K562 (cell line): ENCODE measurements around the gene RGR. TPM values are rescaled to one million over a fixed set of nuclear protein-coding genes. Genes with fewer than 3 reads are reported as not detected.
A peak's percentile ranks its signal among the peaks of the same experiment; 100 is the strongest.

Experiments used
- ATF6 ChIP-seq: sonication (generic); formaldehyde crosslinking; IDR thresholded peaks from 2 replicates; pipeline ENCODE4 v1.4.0; 2020; ENCODE audit warnings: mild to moderate bottlenecking, missing genetic modification reagents
- CREM ChIP-seq: IDR thresholded peaks from 2 replicates; pipeline ENCODE4 v1.6.1; 2014; ENCODE audit warnings: antibody characterized with exemption, low read depth
- HNRNPK ChIP-seq: fragments of 200-400 bp; formaldehyde crosslinking; IDR thresholded peaks from one replicate; pipeline ENCODE4 v1.6.1; 2018; ENCODE audit warnings: mild to moderate bottlenecking, low read depth, low read length; ENCODE audit not compliant: poor library complexity, severe bottlenecking
- MAX ChIP-seq: sonication (generic); formaldehyde crosslinking; IDR thresholded peaks from 2 replicates; pipeline ENCODE4 v1.9.0; 2022; ENCODE audit warnings: mild to moderate bottlenecking, missing genetic modification reagents
- MEF2A ChIP-seq: IDR thresholded peaks from 2 replicates; pipeline ENCODE4 v1.6.1; 2011; ENCODE audit warnings: low read depth, mild to moderate bottlenecking, low read length, moderate library complexity; ENCODE audit not compliant: control insufficient read depth
- MTA1 ChIP-seq: fragments of 450-650 bp; IDR thresholded peaks from 2 replicates; pipeline ENCODE4 v1.6.1; 2017; ENCODE audit warnings: borderline replicate concordance
- SMAD1 ChIP-seq: fragments of 150-350 bp; IDR thresholded peaks from 2 replicates; pipeline ENCODE4 v1.6.1; 2014; ENCODE audit warnings: low read length, low read depth; ENCODE audit not compliant: partially characterized antibody
- SREBF1 ChIP-seq: fragments of 150-350 bp; IDR thresholded peaks from 2 replicates; pipeline ENCODE4 v1.6.1; 2014; ENCODE audit warnings: antibody characterized with exemption, low read depth, low read length, borderline replicate concordance
- ZBTB1 ChIP-seq: sonication (generic); formaldehyde crosslinking; IDR thresholded peaks from 2 replicates; pipeline ENCODE4 v1.8.1; 2023; ENCODE audit warnings: missing genetic modification reagents, low read depth, mild to moderate bottlenecking, borderline replicate concordance
- ZBTB8A ChIP-seq: fragments of 450-650 bp; IDR thresholded peaks from 2 replicates; pipeline ENCODE4 v1.6.1; 2018; ENCODE audit warnings: mild to moderate bottlenecking, moderate library complexity; ENCODE audit not compliant: partially characterized antibody
- polyA plus RNA-seq, 8 experiments: library from polyadenylated mRNA; depleted of rRNA in 4 of 8; stranded (reverse) in 5 of 8; unstranded in 3 of 8; fragments of >200 nt; fragmentation: Nextera tagmentation in 2 of 8; fragmentation: Illumina TruSeq in 1 of 8; extraction: Ambion mirVana in 2 of 8; extraction: Trizol in 1 of 8; gene quantifications; 2 replicates each; pipeline versions ENCODE4 v1.2.1 to v1.2.3, GENCODE V29; 2011 to 2014; ENCODE audit warnings: inconsistent platforms in 1 of 8, missing spikeins in 1 of 8
- total RNA-seq, 7 experiments: library from RNA; depleted of rRNA in 6 of 7; stranded (reverse); fragments of >200 nt in 6 of 7; fragmentation: Illumina TruSeq in 2 of 7; extraction: Trizol in 2 of 7; gene quantifications; 2 replicates each; pipeline versions ENCODE4 v1.2.1 to v1.2.3, GENCODE V29; 2011 to 2021; ENCODE audit warnings: low replicate concordance in 1 of 7
- TF ChIP-seq, protein P1 (sequence below): sonication (generic); formaldehyde crosslinking; IDR thresholded peaks from 2 replicates; pipeline ENCODE4 v1.8.0; 2022; ENCODE audit warnings: mild to moderate bottlenecking, missing genetic modification reagents

Gene RGR
- total and polyA plus RNA-seq, 9 of the 15 experiments (the other 6 are each of a cell fraction or from before 2014, with no cell fraction given) = not detected

DNA sequence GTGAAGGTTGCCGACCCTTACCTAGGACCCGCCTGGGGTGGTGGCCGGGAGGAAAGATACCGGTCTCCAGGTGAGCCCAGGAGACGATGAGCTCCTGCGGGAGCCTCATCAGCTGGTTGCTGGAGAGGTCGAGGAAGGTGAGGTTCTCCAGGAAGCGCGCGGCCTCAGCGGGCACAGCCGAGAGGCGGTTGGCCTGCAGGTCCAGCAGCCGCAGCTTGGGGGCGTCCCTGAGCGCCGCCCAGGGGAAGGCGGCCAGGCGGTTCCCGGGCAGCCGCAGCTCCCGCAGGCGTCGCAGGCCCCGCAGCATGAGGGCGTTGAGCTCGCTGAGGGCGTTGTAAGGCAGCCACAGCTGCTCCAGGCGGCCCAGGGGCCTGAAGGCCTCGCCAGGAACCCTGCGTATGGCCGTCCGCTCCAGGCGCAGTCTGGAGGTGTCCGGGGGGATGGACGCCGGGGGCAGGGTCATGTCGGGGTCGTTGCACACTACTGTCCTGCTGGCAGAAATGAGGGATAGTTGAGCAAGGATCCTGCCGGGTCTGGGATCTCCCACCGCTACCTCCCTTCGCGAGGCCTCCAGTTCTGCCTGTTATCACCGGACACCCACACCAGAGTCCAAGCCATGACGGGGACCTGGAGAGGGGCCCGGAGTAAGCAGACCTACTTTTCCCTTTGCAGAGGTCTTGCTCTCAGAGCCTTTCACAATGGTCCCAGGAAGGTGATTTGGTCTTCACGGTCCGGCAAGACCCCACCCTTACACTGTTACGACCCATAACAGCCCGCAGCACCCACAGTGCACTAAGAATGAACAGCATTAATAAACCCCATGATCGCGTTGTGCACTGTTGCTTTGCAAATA, 7.4 kb upstream of the RGR start (continued):
- TF ChIP-seq MAX (CRISPR knock-in tag) (peak; percentile 60; the same call in 1 of the 2 replicates), CREM (no peak), MEF2A (no peak), HNRNPK (no peak), SREBF1 (no peak), ZBTB1 (CRISPR knock-in tag) (0 out of 2 replicates have a peak, but pooled peaks have one; percentile 30), ZBTB8A (no peak), ATF6 (CRISPR knock-in tag) (no peak), MTA1 (no peak), SMAD1 (no peak)
- TF ChIP-seq, protein P1, sequence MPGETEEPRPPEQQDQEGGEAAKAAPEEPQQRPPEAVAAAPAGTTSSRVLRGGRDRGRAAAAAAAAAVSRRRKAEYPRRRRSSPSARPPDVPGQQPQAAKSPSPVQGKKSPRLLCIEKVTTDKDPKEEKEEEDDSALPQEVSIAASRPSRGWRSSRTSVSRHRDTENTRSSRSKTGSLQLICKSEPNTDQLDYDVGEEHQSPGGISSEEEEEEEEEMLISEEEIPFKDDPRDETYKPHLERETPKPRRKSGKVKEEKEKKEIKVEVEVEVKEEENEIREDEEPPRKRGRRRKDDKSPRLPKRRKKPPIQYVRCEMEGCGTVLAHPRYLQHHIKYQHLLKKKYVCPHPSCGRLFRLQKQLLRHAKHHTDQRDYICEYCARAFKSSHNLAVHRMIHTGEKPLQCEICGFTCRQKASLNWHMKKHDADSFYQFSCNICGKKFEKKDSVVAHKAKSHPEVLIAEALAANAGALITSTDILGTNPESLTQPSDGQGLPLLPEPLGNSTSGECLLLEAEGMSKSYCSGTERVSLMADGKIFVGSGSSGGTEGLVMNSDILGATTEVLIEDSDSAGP (CRISPR knock-in tag) = no peak
